Cardiac fibroblast (primary cell): ENCODE results near the gene ANO2.

Experiments
- DNase-seq, 2 donors: peaks; one replicate each; pipeline versions ENCODE4 v3.0.0 to v3.0.0-alpha.2; 2010; ENCODE audit warnings: low read depth in 2 of 2
- H3K4me3 ChIP-seq, 2 donors: replicated peaks in 1 of 2; 1 replicate in 1 of 2; 2 replicates in 1 of 2; pipeline ENCODE4 v1.5.1; 2011; ENCODE audit warnings: low read depth in 2 of 2, low read length in 2 of 2, mild to moderate bottlenecking in 2 of 2, moderate library complexity in 1 of 2
- TF ChIP-seq, protein P1 (sequence below): IDR thresholded peaks from one replicate; pipeline ENCODE4 v1.5.1; 2011; ENCODE audit warnings: low read depth, mild to moderate bottlenecking, low read length, inconsistent platforms

Gene ANO2

DNA sequence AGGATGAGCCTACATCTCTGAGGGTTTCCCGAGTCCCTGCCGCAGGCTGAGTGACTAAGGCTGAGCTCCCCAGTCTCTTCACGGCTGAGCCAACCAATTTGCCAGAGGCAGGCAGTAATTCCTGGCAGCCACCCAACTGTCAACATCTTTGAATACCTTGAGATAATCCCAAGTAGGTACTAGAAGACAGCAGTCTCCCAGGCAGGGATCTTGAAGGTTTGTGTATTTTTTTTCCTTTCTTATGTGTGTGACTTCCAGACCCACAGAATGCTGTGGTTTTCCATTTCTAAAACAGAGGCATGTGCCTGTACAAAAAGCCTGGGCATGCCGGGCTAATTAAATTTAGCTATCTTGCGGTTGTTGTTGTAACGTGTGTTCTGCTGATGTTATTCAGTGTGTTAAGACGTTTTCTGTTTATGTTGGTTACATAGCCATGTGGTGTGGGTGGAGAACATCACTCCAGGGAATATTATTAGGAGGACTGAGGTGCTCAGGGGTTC lies 155.5 kb downstream of the ANO2 start:
- DNase-seq, result no peak
- TF ChIP-seq, protein P1, sequence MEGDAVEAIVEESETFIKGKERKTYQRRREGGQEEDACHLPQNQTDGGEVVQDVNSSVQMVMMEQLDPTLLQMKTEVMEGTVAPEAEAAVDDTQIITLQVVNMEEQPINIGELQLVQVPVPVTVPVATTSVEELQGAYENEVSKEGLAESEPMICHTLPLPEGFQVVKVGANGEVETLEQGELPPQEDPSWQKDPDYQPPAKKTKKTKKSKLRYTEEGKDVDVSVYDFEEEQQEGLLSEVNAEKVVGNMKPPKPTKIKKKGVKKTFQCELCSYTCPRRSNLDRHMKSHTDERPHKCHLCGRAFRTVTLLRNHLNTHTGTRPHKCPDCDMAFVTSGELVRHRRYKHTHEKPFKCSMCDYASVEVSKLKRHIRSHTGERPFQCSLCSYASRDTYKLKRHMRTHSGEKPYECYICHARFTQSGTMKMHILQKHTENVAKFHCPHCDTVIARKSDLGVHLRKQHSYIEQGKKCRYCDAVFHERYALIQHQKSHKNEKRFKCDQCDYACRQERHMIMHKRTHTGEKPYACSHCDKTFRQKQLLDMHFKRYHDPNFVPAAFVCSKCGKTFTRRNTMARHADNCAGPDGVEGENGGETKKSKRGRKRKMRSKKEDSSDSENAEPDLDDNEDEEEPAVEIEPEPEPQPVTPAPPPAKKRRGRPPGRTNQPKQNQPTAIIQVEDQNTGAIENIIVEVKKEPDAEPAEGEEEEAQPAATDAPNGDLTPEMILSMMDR, result no peak
- H3K4me3 ChIP-seq, result no peak overlapping the region

GRCh38 chr12:5787828-5788227 lies 157.2 kb downstream of the ANO2 start:
- no peak overlapping the region for H3K4me3 ChIP-seq
- TF ChIP-seq, protein P1, result no peak
- DNase-seq, result no peak

GRCh38 chr12:5785601-5786000 lies 159.5 kb downstream of the ANO2 start:
- no peak overlapping the region for H3K4me3 ChIP-seq
- DNase-seq, result no peak
- TF ChIP-seq, protein P1, result no peak

DNA sequence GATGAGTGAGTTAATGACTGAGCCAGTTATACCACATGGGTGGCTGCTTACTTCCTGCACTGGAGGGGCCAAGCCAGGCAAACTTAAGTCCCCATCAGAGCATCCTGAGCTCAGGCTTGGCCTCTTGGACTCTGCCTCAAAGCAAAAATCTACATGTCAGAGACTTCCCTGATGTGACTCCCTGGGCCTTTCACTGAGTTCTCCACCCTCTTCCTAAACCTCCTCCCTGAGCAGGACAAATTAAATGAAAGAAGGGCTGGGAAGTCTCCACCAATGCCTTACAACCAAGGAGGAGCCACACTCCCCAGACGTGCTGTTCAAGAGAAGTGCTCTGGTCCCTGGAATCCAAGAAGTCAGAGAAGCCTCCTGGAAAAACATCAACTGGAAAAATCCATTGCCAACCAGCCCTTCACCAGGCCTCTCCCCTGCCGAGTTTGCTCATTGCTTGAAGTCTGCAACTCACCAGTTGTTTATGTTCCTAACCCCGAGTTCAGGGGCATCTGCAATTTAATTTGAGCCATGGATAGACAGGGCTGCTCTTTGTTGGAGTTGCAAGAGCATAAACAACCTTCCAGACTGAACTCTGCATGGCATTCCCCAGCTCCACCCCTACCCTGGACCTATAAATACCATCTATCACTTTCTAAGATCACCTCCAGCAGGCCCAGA lies 160.5 kb downstream of the ANO2 start:
- DNase-seq, result no peak
- H3K4me3 ChIP-seq, result no peak overlapping the region
- TF ChIP-seq, protein P1, result no peak

- TF ChIP-seq, protein P1, result no peak
- no peak overlapping the region for H3K4me3 ChIP-seq
- no peak for DNase-seq
Measured at GRCh38 chr12:5783289-5783920, 161.7 kb downstream of the ANO2 start.

DNA sequence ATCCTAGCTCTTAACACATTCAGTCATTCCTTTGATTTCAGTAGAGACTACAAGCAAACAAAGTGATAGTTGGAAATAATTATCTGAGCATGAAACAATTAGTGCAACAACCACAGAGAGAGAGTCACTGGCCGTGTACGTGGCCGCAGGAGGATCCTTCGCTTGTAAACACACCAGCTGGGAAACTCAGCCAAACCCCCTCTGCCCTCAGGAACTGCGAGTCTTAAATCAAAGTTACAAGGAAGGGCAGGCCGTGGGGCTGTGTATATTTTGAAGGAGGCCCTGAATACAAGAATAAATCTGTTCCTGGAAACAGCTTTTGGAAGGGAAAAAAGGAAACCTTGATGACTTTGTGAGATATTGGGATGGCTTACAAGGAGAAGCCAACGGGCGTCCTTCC lies 164.5 kb downstream of the ANO2 start:
- DNase-seq, result no peak
- TF ChIP-seq, protein P1, result no peak
- no peak overlapping the region for H3K4me3 ChIP-seq
